ENCODE data around the gene MANBA.

Gene MANBA

DNA sequence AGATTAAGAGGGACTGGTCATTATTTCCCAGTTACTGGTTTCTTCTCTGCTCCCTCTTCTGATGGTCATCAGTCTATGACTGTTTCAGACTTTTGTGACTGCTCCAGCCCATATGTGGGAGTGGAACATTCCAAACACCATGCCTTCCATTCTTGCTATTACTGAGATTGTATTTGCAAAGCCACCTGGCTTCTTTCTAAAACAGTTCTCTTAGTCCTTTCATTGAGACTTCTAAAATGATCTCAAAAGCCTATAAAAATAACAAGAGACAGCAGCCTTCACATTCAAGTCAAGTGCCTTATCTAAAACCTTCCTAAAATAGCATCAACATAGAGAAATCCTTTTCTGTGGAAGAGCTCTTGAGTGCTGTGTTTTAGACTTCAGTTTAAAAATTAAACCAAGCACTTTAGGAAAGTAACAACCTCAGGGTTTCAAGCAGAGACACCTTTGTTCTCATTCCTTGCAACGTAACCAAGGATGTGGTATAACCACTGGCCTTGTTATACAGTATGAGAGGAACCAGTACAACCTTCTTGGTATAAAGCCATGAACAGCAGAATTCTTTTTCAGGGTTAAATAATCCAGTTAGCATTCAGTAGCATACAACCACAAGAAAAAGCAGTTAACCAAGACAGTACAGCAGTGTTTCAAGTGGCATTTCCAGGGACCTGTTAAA, 162.5 kb downstream of the MANBA start:
- H3K27ac ChIP-seq (ENCODE audit: low read depth, low read length), result no peak overlapping the region
- 0 out of 2 replicates have a peak, but pooled peaks cover 3% of the 10 kb centered on the region for H3K36me3 ChIP-seq (ENCODE audit: low read length)

DNA sequence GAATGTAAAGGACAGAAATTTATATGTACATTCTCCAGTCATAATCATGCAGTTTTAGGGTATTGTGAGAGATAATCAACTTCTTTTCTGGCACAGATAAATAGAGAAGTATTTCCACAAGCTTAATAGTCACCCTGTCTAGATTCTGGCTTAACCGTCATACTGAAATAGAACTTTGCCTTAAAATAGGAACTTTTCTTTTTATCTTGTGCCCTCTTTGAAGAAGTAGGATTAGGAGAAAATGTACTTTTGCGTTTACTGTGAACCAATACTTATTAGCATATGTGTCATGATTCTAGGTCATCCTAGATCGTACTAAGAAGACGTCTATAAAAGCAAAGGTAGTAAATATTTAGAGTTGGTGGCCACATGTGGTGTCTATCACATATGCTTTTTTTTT, 164.2 kb downstream of the MANBA start:
- no peak overlapping the region for H3K27ac ChIP-seq (ENCODE audit: low read depth, low read length)
- H4K20me1 ChIP-seq (ENCODE audit: low read depth, low read length), result no peaks in the 10 kb centered on the region
- no peaks in the 10 kb centered on the region for H3K9me2 ChIP-seq (replicated peaks; ENCODE audit: insufficient read depth, low read length)
- H3K9ac ChIP-seq (ENCODE audit: low read length), result no peak overlapping the region
- no peak overlapping the region for H3K4me3 ChIP-seq (ENCODE audit: insufficient read depth, low read length, poor library complexity, severe bottlenecking)
- no peaks in the 10 kb centered on the region for H3F3A ChIP-seq (ENCODE audit: insufficient read depth)
- 0 out of 2 replicates have a peak, but pooled peaks cover 3% of the 10 kb centered on the region for H3K36me3 ChIP-seq (ENCODE audit: low read length)
- H3K27me3 ChIP-seq (ENCODE audit: low read length), result no peaks in the 10 kb centered on the region
- TF ChIP-seq EZH2phosphoT487 (conservative IDR thresholded peaks at IDR 0.05; ENCODE audit: low read length), result no peak
- TF ChIP-seq, protein P1, sequence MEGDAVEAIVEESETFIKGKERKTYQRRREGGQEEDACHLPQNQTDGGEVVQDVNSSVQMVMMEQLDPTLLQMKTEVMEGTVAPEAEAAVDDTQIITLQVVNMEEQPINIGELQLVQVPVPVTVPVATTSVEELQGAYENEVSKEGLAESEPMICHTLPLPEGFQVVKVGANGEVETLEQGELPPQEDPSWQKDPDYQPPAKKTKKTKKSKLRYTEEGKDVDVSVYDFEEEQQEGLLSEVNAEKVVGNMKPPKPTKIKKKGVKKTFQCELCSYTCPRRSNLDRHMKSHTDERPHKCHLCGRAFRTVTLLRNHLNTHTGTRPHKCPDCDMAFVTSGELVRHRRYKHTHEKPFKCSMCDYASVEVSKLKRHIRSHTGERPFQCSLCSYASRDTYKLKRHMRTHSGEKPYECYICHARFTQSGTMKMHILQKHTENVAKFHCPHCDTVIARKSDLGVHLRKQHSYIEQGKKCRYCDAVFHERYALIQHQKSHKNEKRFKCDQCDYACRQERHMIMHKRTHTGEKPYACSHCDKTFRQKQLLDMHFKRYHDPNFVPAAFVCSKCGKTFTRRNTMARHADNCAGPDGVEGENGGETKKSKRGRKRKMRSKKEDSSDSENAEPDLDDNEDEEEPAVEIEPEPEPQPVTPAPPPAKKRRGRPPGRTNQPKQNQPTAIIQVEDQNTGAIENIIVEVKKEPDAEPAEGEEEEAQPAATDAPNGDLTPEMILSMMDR (IDR thresholded peaks at IDR 0.05; ENCODE audit: insufficient read depth, low read length, poor library complexity, severe bottlenecking), result no peak
- no peaks in the 10 kb centered on the region for H3K79me2 ChIP-seq (ENCODE audit: insufficient read depth, low read length)
- no peak overlapping the region for H2AFZ ChIP-seq (ENCODE audit: low read depth, low read length, severe bottlenecking)
- H3K4me2 ChIP-seq (ENCODE audit: low read depth, low read length, poor library complexity, severe bottlenecking), result no peak overlapping the region
- H3K9me3 ChIP-seq (ENCODE audit: insufficient read depth, low read length), result no peaks in the 10 kb centered on the region

More for the DNA sequence above, 162.5 kb downstream of the MANBA start:
- Histone ChIP-seq H3K9me3 (ENCODE audit: insufficient read depth, low read length) (no peaks in the 10 kb centered on the region), H3K9ac (ENCODE audit: low read length) (no peak overlapping the region), H4K20me1 (ENCODE audit: low read depth, low read length) (no peaks in the 10 kb centered on the region), H3K27me3 (ENCODE audit: low read length) (no peaks in the 10 kb centered on the region), H3F3A (ENCODE audit: insufficient read depth) (no peaks in the 10 kb centered on the region), H3K79me2 (ENCODE audit: insufficient read depth, low read length) (no peaks in the 10 kb centered on the region), H3K9me2 (replicated peaks; ENCODE audit: insufficient read depth, low read length) (no peaks in the 10 kb centered on the region), H3K4me3 (ENCODE audit: insufficient read depth, low read length, poor library complexity, severe bottlenecking) (no peak overlapping the region), H2AFZ (ENCODE audit: low read depth, low read length, severe bottlenecking) (no peak overlapping the region), H3K4me2 (ENCODE audit: low read depth, low read length, poor library complexity, severe bottlenecking) (no peak overlapping the region)
- TF ChIP-seq, protein P1 (IDR thresholded peaks at IDR 0.05; ENCODE audit: insufficient read depth, low read length, poor library complexity, severe bottlenecking), result no peak
- TF ChIP-seq EZH2phosphoT487 (conservative IDR thresholded peaks at IDR 0.05; ENCODE audit: low read length), result no peak

DNA sequence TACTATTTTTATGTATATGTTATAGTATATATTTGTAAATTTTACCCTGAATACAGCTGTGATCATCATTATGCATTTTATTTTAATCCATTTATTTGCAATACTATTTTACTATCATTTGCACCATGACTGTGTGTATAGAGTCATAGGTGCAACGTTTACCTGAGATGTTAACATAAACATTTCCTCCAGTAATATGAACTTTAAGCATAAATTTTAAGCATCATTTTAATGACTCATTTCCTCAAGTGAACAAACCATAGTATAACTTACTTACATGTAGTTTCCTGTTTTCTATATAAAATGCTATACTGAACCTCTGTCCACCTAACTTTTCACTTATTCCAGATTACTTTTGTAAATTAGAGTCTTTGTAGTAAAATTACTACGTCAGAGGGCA, 166.8 kb downstream of the MANBA start:
- H3K9ac ChIP-seq (ENCODE audit: low read length), result no peak overlapping the region
- no peak overlapping the region for H3K4me2 ChIP-seq (ENCODE audit: low read depth, low read length, poor library complexity, severe bottlenecking)
- no peak overlapping the region for H2AFZ ChIP-seq (ENCODE audit: low read depth, low read length, severe bottlenecking)
- no peaks in the 10 kb centered on the region for H3K9me3 ChIP-seq (ENCODE audit: insufficient read depth, low read length)
- H3K79me2 ChIP-seq (ENCODE audit: insufficient read depth, low read length), result no peaks in the 10 kb centered on the region
- H3K27me3 ChIP-seq (ENCODE audit: low read length), result no peaks in the 10 kb centered on the region
- H3K9me2 ChIP-seq (replicated peaks; ENCODE audit: insufficient read depth, low read length), result no peaks in the 10 kb centered on the region
- TF ChIP-seq EZH2phosphoT487 (conservative IDR thresholded peaks at IDR 0.05; ENCODE audit: low read length), result no peak
- TF ChIP-seq, protein P1 (IDR thresholded peaks at IDR 0.05; ENCODE audit: insufficient read depth, low read length, poor library complexity, severe bottlenecking), result no peak
- no peaks in the 10 kb centered on the region for H4K20me1 ChIP-seq (ENCODE audit: low read depth, low read length)
- H3F3A ChIP-seq (ENCODE audit: insufficient read depth), result no peaks in the 10 kb centered on the region
- H3K27ac ChIP-seq (ENCODE audit: low read depth, low read length), result no peak overlapping the region
- 0 out of 2 replicates have a peak, but pooled peaks cover 3% of the 10 kb centered on the region for H3K36me3 ChIP-seq (ENCODE audit: low read length)
- H3K4me3 ChIP-seq (ENCODE audit: insufficient read depth, low read length, poor library complexity, severe bottlenecking), result no peak overlapping the region
